Endodermal cell (in vitro differentiated cells): Measurements from ENCODE around the gene CUL2. TPM values are rescaled to one million over a fixed set of nuclear protein-coding genes. Genes with fewer than 3 reads are reported as not detected.

Experiments used
- DNase-seq: peaks from one replicate; pipeline ENCODE4 v3.0.0-alpha.2; 2017
- H3K27ac ChIP-seq: 2 replicates; pipeline ENCODE4 v1.5.1; 2013; ENCODE audit warnings: mild to moderate bottlenecking, low read depth, low read length, moderate library complexity
- H3K27me3 ChIP-seq: 2 replicates; pipeline ENCODE4 v1.6.1; 2013; ENCODE audit warnings: mild to moderate bottlenecking, low read length, moderate library complexity; ENCODE audit not compliant: insufficient read depth, control insufficient read depth, poor library complexity, severe bottlenecking
- H3K36me3 ChIP-seq: 2 replicates; pipeline ENCODE4 v1.7.0; 2013; ENCODE audit warnings: mild to moderate bottlenecking, low read length, moderate library complexity; ENCODE audit not compliant: control insufficient read depth, insufficient read depth
- H3K4me1 ChIP-seq: one replicate; pipeline ENCODE4 v1.7.0; 2013; ENCODE audit warnings: low read length; ENCODE audit not compliant: control insufficient read depth, insufficient read depth
- H3K4me3 ChIP-seq: 2 replicates; pipeline ENCODE4 v1.5.1; 2013; ENCODE audit warnings: mild to moderate bottlenecking, low read length, moderate library complexity
- H3K9ac ChIP-seq: 2 replicates; pipeline ENCODE4 v1.6.1; 2013; ENCODE audit warnings: mild to moderate bottlenecking, low read length, moderate library complexity; ENCODE audit not compliant: poor library complexity, severe bottlenecking; ENCODE audit errors: extremely low read depth
- H3K9me3 ChIP-seq: 2 replicates; pipeline ENCODE4 v1.6.1; 2013; ENCODE audit warnings: mild to moderate bottlenecking, low read length, moderate library complexity; ENCODE audit not compliant: control insufficient read depth
- H3K27ac Mint-ChIP-seq: 2 replicates; pipeline ENCODE4 v1.8.0; 2020; ENCODE audit warnings: mixed read lengths
- H3K27me3 Mint-ChIP-seq: 2 replicates; pipeline ENCODE4 v1.8.0; 2021; ENCODE audit warnings: mild to moderate bottlenecking, mixed read lengths; ENCODE audit not compliant: insufficient read depth
- H3K36me3 Mint-ChIP-seq: 2 replicates; pipeline ENCODE4 v1.8.0; 2020; ENCODE audit warnings: low read depth, mixed read lengths
- H3K4me1 Mint-ChIP-seq: 2 replicates; pipeline ENCODE4 v1.8.0; 2020; ENCODE audit warnings: mixed read lengths
- H3K4me3 Mint-ChIP-seq: 2 replicates; pipeline ENCODE4 v1.8.0; 2020; ENCODE audit warnings: mild to moderate bottlenecking, moderate library complexity, mixed read lengths
- H3K9me3 Mint-ChIP-seq: 2 replicates; pipeline ENCODE4 v1.8.0; 2020; ENCODE audit warnings: mild to moderate bottlenecking, mixed read lengths
- CTCF ChIP-seq: fragments of 200-600 bp; sonication (generic); conservative IDR thresholded peaks from 2 replicates; pipeline ENCODE4 v1.5.0; 2021; ENCODE audit warnings: antibody characterized with exemption, mild to moderate bottlenecking
- WGBS, 2 experiments: methylation state at CpG; one replicate each; pipeline versions ENCODE4 v1.1.5 to v1.1.7; 2013; ENCODE audit warnings: missing lambda C conversion rate in 2 of 2, mixed read lengths in 1 of 2; ENCODE audit not compliant: insufficient coverage in 1 of 2, insufficient read length in 1 of 2; 5-methylcytosine and 5-hydroxymethylcytosine counted together
- total RNA-seq, 2 donors: library from RNA; stranded (reverse); fragmentation: NEBNext Ultra II Directional in 1 of 2; extraction: Animal tissue kit (Norgen Biotek cat#: 25700) in 1 of 2; gene quantifications; 2 replicates in 1 of 2; 3 replicates in 1 of 2; pipeline ENCODE4 v1.2.1, GENCODE V29; 2021

The CUL2 gene
- total RNA-seq, 2 donors from 2014 or later, result 39.2 to 41.5 TPM

GRCh38 chr10:35006836-35007235 lies 83.3 kb downstream of the CUL2 start:
- 98% methylated on average over 2 of the region's 4 CpGs; no CpG with 5 or more reads in 1 of the 2 experiments for WGBS, 2 experiments
- Histone ChIP-seq H3K27me3 (no peaks in the 10 kb centered on the region), H3K4me3 (no peak overlapping the region), H3K36me3 (peaks cover 36% of the 10 kb centered on the region), H3K9me3 (no peaks in the 10 kb centered on the region), H3K27ac (no peak overlapping the region), H3K9ac (no peak overlapping the region), H3K4me1 (peaks cover 3% of the 10 kb centered on the region)
- Mint-ChIP-seq H3K27me3 (no peaks in the 10 kb centered on the region), H3K4me3 (no peak overlapping the region), H3K36me3 (peaks cover 21% of the 10 kb centered on the region), H3K4me1 (no peaks in the 10 kb centered on the region), H3K9me3 (no peaks in the 10 kb centered on the region), H3K27ac (no peak overlapping the region)
- DNase-seq, result no peak
- TF ChIP-seq CTCF, result no peak

DNA sequence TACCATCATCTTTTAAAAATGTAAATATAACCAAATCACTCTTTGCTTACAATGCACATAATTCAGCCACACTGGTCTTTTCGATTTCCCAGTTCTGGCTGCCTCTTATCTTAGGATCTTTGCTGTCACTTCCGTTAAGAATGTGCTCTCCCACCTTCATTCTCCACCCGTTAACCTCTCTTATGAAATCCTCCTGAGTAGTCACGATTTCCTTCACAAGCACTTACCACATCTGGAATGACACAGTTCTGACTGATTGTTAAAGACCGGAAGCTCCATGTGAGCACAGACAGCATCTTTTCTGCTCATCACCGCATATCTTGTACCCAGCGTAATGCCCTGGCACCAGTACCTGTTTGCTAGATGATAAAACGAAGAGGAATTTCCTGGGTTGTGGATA lies 84.3 kb downstream of the CUL2 start:
- TF ChIP-seq CTCF, result no peak
- Mint-ChIP-seq H3K4me3 (no peak overlapping the region), H3K36me3 (peaks cover 17% of the 10 kb centered on the region), H3K27me3 (no peaks in the 10 kb centered on the region), H3K4me1 (no peaks in the 10 kb centered on the region), H3K27ac (no peak overlapping the region), H3K9me3 (no peaks in the 10 kb centered on the region)
- Histone ChIP-seq H3K27ac (no peak overlapping the region), H3K36me3 (peaks cover 29% of the 10 kb centered on the region), H3K27me3 (no peaks in the 10 kb centered on the region), H3K4me3 (no peak overlapping the region), H3K9me3 (no peaks in the 10 kb centered on the region), H3K9ac (no peak overlapping the region), H3K4me1 (peaks cover 3% of the 10 kb centered on the region)
- WGBS, 2 experiments, result 88 to 95% methylated on average over 5 to 8 of the region's 8 CpGs
- no peak for DNase-seq

GRCh38 chr10:35004651-35005050 lies 85.5 kb downstream of the CUL2 start:
- H3K4me1 Mint-ChIP-seq, result no peaks in the 10 kb centered on the region
- Histone ChIP-seq H3K9ac (no peak overlapping the region), H3K27ac (no peak overlapping the region), H3K4me1 (peaks cover 3% of the 10 kb centered on the region), H3K27me3 (no peaks in the 10 kb centered on the region), H3K4me3 (no peak overlapping the region), H3K9me3 (no peaks in the 10 kb centered on the region), H3K36me3 (peaks cover 19% of the 10 kb centered on the region)
- H3K4me3 Mint-ChIP-seq, result no peak overlapping the region
- H3K27ac Mint-ChIP-seq, result no peak overlapping the region
- TF ChIP-seq CTCF, result no peak
- peaks cover 8% of the 10 kb centered on the region for H3K36me3 Mint-ChIP-seq
- DNase-seq, result no peak
- H3K27me3 Mint-ChIP-seq, result no peaks in the 10 kb centered on the region
- H3K9me3 Mint-ChIP-seq, result no peaks in the 10 kb centered on the region
- 95% methylated on average over 3 of the region's 3 CpGs for WGBS, 2 experiments
